HG02840 (cell line): ENCODE measurements around the gene TNNT2.

Experiments
- ATAC-seq: cut with Tn5 transposase; IDR thresholded peaks from one replicate; pipeline ENCODE4 v1.9.1; 2021; ENCODE audit warnings: mild to moderate bottlenecking, moderate library complexity, moderate number of reproducible peaks; ENCODE audit not compliant: unreplicated experiment, low FRiP score

The TNNT2 gene

GRCh38 chr1:201404055-201404454 lies 26.6 kb upstream of the TNNT2 start:
- no peak for ATAC-seq

- no peak for ATAC-seq
Measured at GRCh38 chr1:201403359-201403758, 25.9 kb upstream of the TNNT2 start.

- ATAC-seq, result no peak
Measured at GRCh38 chr1:201401700-201402099, 24.2 kb upstream of the TNNT2 start.

- ATAC-seq, result no peak
Measured at GRCh38 chr1:201400852-201401230, 23.4 kb upstream of the TNNT2 start.

GRCh38 chr1:201400212-201400851 lies 22.9 kb upstream of the TNNT2 start:
- no peak for ATAC-seq

GRCh38 chr1:201399352-201400126 lies 22.1 kb upstream of the TNNT2 start:
- no peak for ATAC-seq

GRCh38 chr1:201399018-201399351 lies 21.5 kb upstream of the TNNT2 start, which contains the start of gene LAD1:
Gene LAD1, minus strand, starts transcription at chr1:201399324. Its CDS starts 18 bp downstream, at chr1:201399306.
- ATAC-seq, result no peak

- ATAC-seq, result no peak
Measured at GRCh38 chr1:201397675-201398074, 20.2 kb upstream of the TNNT2 start.

- no peak for ATAC-seq
Measured at GRCh38 chr1:201396861-201397464, 19.5 kb upstream of the TNNT2 start.

GRCh38 chr1:201395936-201396335 lies 18.5 kb upstream of the TNNT2 start:
- ATAC-seq, result no peak

- no peak for ATAC-seq
Measured at GRCh38 chr1:201394591-201394990, 17.1 kb upstream of the TNNT2 start.

GRCh38 chr1:201393076-201393475 lies 15.6 kb upstream of the TNNT2 start:
- ATAC-seq, result no peak

GRCh38 chr1:201391651-201392511 lies 14.4 kb upstream of the TNNT2 start:
- ATAC-seq, result no peak

- no peak for ATAC-seq
Measured at GRCh38 chr1:201391225-201391624, 13.7 kb upstream of the TNNT2 start.

- ATAC-seq, result no peak
Measured at GRCh38 chr1:201389051-201389450, 11.6 kb upstream of the TNNT2 start.

- no peak for ATAC-seq
Measured at GRCh38 chr1:201386208-201386607, 8.7 kb upstream of the TNNT2 start.

- no peak for ATAC-seq
Measured at GRCh38 chr1:201385299-201385891, 7.9 kb upstream of the TNNT2 start.

GRCh38 chr1:201384406-201384782 lies 6.9 kb upstream of the TNNT2 start:
- no peak for ATAC-seq

- no peak for ATAC-seq
Measured at GRCh38 chr1:201383647-201384405, 6.3 kb upstream of the TNNT2 start.

- no peak for ATAC-seq
Measured at GRCh38 chr1:201381130-201381529, 3.6 kb upstream of the TNNT2 start.
